ENCODE data around the gene SIAH1.

SIAH1 gene

GRCh38 chr16:48365601-48366164, 19.5 kb downstream of the SIAH1 start (continued):
- TF ChIP-seq ZNF548 (tag by site-specific recombination; IDR thresholded peaks at IDR 0.05) (no peak), ELK4 (IDR thresholded peaks at IDR 0.05; ENCODE audit: borderline replicate concordance, low read depth, low read length) (no peak), ZNF391 (tag by site-specific recombination; IDR thresholded peaks at IDR 0.05; ENCODE audit: borderline replicate concordance, low read depth) (no peak), ATF2 (tag by site-specific recombination; IDR thresholded peaks at IDR 0.05; ENCODE audit: low read depth) (no peak), ZNF133 (tag by site-specific recombination; IDR thresholded peaks at IDR 0.05) (no peak), ZNF704 (tag by site-specific recombination; IDR thresholded peaks at IDR 0.05) (no peak), ZIC2 (tag by site-specific recombination; IDR thresholded peaks at IDR 0.05) (peak; percentile 21; the same call in 1 of the 2 replicates), HOXA7 (CRISPR knock-in tag; IDR thresholded peaks at IDR 0.05; ENCODE audit: borderline replicate concordance) (no peak), ZNF292 (tag by site-specific recombination; IDR thresholded peaks at IDR 0.05; ENCODE audit: borderline replicate concordance, low read depth) (no peak), ZNF561 (tag by site-specific recombination; IDR thresholded peaks at IDR 0.05; ENCODE audit: borderline replicate concordance) (no peak), ZNF837 (tag by site-specific recombination; IDR thresholded peaks at IDR 0.05) (no peak), ZNF184 (tag by site-specific recombination; IDR thresholded peaks at IDR 0.05) (no peak), ZNF544 (tag by site-specific recombination; IDR thresholded peaks at IDR 0.05) (no peak), PRDM1 (tag by site-specific recombination; IDR thresholded peaks at IDR 0.05) (peak; percentile 42; the same call in 1 of the 2 replicates), ZEB2 (tag by site-specific recombination; IDR thresholded peaks at IDR 0.05) (no peak), ZNF776 (tag by site-specific recombination; IDR thresholded peaks at IDR 0.05; ENCODE audit: borderline replicate concordance) (no peak), MZF1 (tag by site-specific recombination; IDR thresholded peaks at IDR 0.05; ENCODE audit: borderline replicate concordance) (no peak), ZNF221 (tag by site-specific recombination; IDR thresholded peaks at IDR 0.05; ENCODE audit: borderline replicate concordance) (no peak), ZNF433 (tag by site-specific recombination; IDR thresholded peaks at IDR 0.05; ENCODE audit: low read depth) (no peak), ZNF777 (tag by site-specific recombination; IDR thresholded peaks at IDR 0.05; ENCODE audit: borderline replicate concordance) (no peak), ZNF707 (tag by site-specific recombination; IDR thresholded peaks at IDR 0.05) (no peak), KLF1 (tag by site-specific recombination; IDR thresholded peaks at IDR 0.05) (peak; percentile 86), ZNF16 (tag by site-specific recombination; IDR thresholded peaks at IDR 0.05; ENCODE audit: low read depth) (no peak), MYNN (tag by site-specific recombination; IDR thresholded peaks at IDR 0.05; ENCODE audit: borderline replicate concordance) (no peak), RBAK (tag by site-specific recombination; IDR thresholded peaks at IDR 0.05) (no peak)
- TF ChIP-seq, protein P1, sequence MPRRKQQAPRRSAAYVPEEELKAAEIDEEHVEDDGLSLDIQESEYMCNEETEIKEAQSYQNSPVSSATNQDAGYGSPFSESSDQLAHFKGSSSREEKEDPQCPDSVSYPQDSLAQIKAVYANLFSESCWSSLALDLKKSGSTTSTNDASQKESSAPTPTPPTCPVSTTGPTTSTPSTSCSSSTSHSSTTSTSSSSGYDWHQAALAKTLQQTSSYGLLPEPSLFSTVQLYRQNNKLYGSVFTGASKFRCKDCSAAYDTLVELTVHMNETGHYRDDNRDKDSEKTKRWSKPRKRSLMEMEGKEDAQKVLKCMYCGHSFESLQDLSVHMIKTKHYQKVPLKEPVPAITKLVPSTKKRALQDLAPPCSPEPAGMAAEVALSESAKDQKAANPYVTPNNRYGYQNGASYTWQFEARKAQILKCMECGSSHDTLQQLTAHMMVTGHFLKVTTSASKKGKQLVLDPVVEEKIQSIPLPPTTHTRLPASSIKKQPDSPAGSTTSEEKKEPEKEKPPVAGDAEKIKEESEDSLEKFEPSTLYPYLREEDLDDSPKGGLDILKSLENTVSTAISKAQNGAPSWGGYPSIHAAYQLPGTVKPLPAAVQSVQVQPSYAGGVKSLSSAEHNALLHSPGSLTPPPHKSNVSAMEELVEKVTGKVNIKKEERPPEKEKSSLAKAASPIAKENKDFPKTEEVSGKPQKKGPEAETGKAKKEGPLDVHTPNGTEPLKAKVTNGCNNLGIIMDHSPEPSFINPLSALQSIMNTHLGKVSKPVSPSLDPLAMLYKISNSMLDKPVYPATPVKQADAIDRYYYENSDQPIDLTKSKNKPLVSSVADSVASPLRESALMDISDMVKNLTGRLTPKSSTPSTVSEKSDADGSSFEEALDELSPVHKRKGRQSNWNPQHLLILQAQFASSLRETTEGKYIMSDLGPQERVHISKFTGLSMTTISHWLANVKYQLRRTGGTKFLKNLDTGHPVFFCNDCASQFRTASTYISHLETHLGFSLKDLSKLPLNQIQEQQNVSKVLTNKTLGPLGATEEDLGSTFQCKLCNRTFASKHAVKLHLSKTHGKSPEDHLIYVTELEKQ (tag by site-specific recombination; IDR thresholded peaks at IDR 0.05; ENCODE audit: borderline replicate concordance) = no peak
- TF ChIP-seq, protein P2, sequence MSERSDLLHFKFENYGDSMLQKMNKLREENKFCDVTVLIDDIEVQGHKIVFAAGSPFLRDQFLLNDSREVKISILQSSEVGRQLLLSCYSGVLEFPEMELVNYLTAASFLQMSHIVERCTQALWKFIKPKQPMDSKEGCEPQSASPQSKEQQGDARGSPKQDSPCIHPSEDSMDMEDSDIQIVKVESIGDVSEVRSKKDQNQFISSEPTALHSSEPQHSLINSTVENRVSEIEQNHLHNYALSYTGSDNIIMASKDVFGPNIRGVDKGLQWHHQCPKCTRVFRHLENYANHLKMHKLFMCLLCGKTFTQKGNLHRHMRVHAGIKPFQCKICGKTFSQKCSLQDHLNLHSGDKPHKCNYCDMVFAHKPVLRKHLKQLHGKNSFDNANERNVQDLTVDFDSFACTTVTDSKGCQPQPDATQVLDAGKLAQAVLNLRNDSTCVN (tag by site-specific recombination; optimal IDR thresholded peaks at IDR 0.05) = peak; percentile 71
- TF ChIP-seq, protein P3, sequence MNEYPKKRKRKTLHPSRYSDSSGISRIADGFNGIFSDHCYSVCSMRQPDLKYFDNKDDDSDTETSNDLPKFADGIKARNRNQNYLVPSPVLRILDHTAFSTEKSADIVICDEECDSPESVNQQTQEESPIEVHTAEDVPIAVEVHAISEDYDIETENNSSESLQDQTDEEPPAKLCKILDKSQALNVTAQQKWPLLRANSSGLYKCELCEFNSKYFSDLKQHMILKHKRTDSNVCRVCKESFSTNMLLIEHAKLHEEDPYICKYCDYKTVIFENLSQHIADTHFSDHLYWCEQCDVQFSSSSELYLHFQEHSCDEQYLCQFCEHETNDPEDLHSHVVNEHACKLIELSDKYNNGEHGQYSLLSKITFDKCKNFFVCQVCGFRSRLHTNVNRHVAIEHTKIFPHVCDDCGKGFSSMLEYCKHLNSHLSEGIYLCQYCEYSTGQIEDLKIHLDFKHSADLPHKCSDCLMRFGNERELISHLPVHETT (tag by site-specific recombination; IDR thresholded peaks at IDR 0.05) = no peak
- TF ChIP-seq, protein P4, sequence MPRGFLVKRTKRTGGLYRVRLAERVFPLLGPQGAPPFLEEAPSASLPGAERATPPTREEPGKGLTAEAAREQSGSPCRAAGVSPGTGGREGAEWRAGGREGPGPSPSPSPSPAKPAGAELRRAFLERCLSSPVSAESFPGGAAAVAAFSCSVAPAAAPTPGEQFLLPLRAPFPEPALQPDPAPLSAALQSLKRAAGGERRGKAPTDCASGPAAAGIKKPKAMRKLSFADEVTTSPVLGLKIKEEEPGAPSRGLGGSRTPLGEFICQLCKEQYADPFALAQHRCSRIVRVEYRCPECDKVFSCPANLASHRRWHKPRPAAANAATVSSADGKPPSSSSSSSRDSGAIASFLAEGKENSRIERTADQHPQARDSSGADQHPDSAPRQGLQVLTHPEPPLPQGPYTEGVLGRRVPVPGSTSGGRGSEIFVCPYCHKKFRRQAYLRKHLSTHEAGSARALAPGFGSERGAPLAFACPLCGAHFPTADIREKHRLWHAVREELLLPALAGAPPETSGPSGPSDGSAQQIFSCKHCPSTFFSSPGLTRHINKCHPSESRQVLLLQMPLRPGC (tag by site-specific recombination; IDR thresholded peaks at IDR 0.05) = no peak
